H1 (cell line): ENCODE results near the gene HS2ST1. TPM values are rescaled to one million over a fixed set of nuclear protein-coding genes. Genes with fewer than 3 reads are reported as not detected.
"Not testable (repeated sequence)": the region's sequence is repeated elsewhere in the genome, so short reads cannot be mapped to it uniquely, and the experiment has no call there.

Experiments
- CTCF ChIA-PET: fragments of 300-600 bp; sonication (Branson Sonifier 250); formaldehyde crosslinking; loops from one replicate; lab custom pipeline; 2021; ENCODE audit not compliant: partially characterized antibody; lab: Charles Lee
- POLR2A ChIA-PET: fragments of 300-600 bp; sonication (Branson Sonifier 250); formaldehyde crosslinking; loops from one replicate; lab custom pipeline; 2021; ENCODE audit warnings: inconsistent platforms; ENCODE audit not compliant: partially characterized antibody; lab: Charles Lee
- DNase-seq, 2 experiments: peaks; one replicate each; pipeline versions ENCODE4 v3.0.0 to v3.0.0-alpha.2; 2010 to 2022; ENCODE audit warnings: low spot score in 2 of 2, low read depth in 1 of 2, mixed read lengths in 1 of 2
- FAIRE-seq: peaks from 2 replicates; lab custom pipeline; 2011; peaks lifted over from hg19 to GRCh38; lab: Jason Lieb, UNC
- H2AFZ ChIP-seq: 2 replicates; pipeline ENCODE4 v1.8.1; 2012; ENCODE audit warnings: low read length, inconsistent platforms
- H2AK5ac ChIP-seq: 2 replicates; pipeline ENCODE4 v1.6.1; 2013; ENCODE audit warnings: low read depth, low read length
- H2BK120ac ChIP-seq: replicated peaks from 2 replicates; pipeline ENCODE3; 2013; ENCODE audit warnings: low read depth, low read length, inconsistent platforms
- H2BK12ac ChIP-seq: 2 replicates; pipeline ENCODE4 v1.6.1; 2013; ENCODE audit warnings: low read depth, low read length
- H2BK15ac ChIP-seq: 2 replicates; pipeline ENCODE4 v1.6.1; 2013; ENCODE audit warnings: low read length
- H2BK20ac ChIP-seq: 2 replicates; pipeline ENCODE4 v1.6.1; 2013; ENCODE audit warnings: low read length
- H2BK5ac ChIP-seq: 2 replicates; pipeline ENCODE4 v1.6.1; 2013; ENCODE audit warnings: low read depth, low read length
- H3K14ac ChIP-seq: 2 replicates; pipeline ENCODE4 v1.6.1; 2013; ENCODE audit warnings: inconsistent platforms; ENCODE audit not compliant: insufficient read length
- H3K18ac ChIP-seq: 2 replicates; pipeline ENCODE4 v1.6.1; 2013; ENCODE audit warnings: low read length; ENCODE audit errors: extremely low read depth
- H3K23ac ChIP-seq: 2 replicates; pipeline ENCODE4 v1.6.1; 2013; ENCODE audit warnings: inconsistent platforms; ENCODE audit not compliant: insufficient read length
- H3K23me2 ChIP-seq: 2 replicates; pipeline ENCODE4 v1.6.1; 2013; ENCODE audit warnings: low read depth, low read length
- H3K27ac ChIP-seq: 2 replicates; pipeline ENCODE4 v1.6.1; 2011; ENCODE audit warnings: low read depth, low read length, inconsistent platforms
- H3K27me3 ChIP-seq, 4 experiments: replicated peaks in 1 of 4; 1 replicate in 1 of 4; 2 replicates in 3 of 4; pipeline versions ENCODE4 v1.6.1 to v1.8.1; 2011 to 2013; ENCODE audit warnings: low read length in 3 of 4, mild to moderate bottlenecking in 3 of 4, inconsistent platforms in 2 of 4, mixed read lengths in 2 of 4, moderate library complexity in 1 of 4; ENCODE audit not compliant: control insufficient read depth in 3 of 4, insufficient read depth in 3 of 4; ENCODE audit errors: extremely low read depth in 1 of 4
- H3K36me3 ChIP-seq, 4 experiments: 2 replicates each; pipeline versions ENCODE4 v1.6.1 to v1.8.1; 2011 to 2013; ENCODE audit warnings: mild to moderate bottlenecking in 4 of 4, low read length in 3 of 4, moderate library complexity in 2 of 4, control low read depth in 1 of 4, inconsistent platforms in 1 of 4; ENCODE audit not compliant: insufficient read depth in 4 of 4, control insufficient read depth in 2 of 4
- H3K4ac ChIP-seq: replicated peaks from 2 replicates; pipeline ENCODE3; 2013; ENCODE audit warnings: low read length, low read depth, mixed read lengths, inconsistent platforms; ENCODE audit not compliant: insufficient read length
- H3K4me1 ChIP-seq, 4 experiments: replicated peaks in 1 of 4; 1 replicate in 1 of 4; 2 replicates in 3 of 4; pipeline versions ENCODE4 v1.6.1 to v1.8.1; 2011 to 2013; ENCODE audit warnings: low read length in 3 of 4, inconsistent platforms in 2 of 4, mixed read lengths in 1 of 4; ENCODE audit not compliant: insufficient read depth in 4 of 4, control insufficient read depth in 3 of 4
- H3K4me2 ChIP-seq, 2 experiments: 2 replicates each; pipeline versions ENCODE4 v1.6.1 to v1.8.1; 2011 to 2013; ENCODE audit warnings: low read depth in 2 of 2, low read length in 2 of 2, control low read depth in 1 of 2, inconsistent platforms in 1 of 2, mild to moderate bottlenecking in 1 of 2; ENCODE audit not compliant: insufficient read depth in 1 of 2
- H3K4me3 ChIP-seq, 4 experiments: fragments of 200-600, 300-600 bp in 1 of 4; sonication (generic), shearing (Covaris generic), sonication (Bioruptor Twin) in 1 of 4; 2 replicates each; pipeline versions ENCODE4 v1.5.1 to v1.8.1; 2011 to 2016; ENCODE audit warnings: low read length in 4 of 4, low read depth in 3 of 4, control low read depth in 2 of 4, inconsistent platforms in 2 of 4, mild to moderate bottlenecking in 2 of 4, mixed read lengths in 1 of 4, moderate library complexity in 1 of 4; ENCODE audit not compliant: insufficient read depth in 2 of 4; ENCODE audit errors: extremely low read depth in 1 of 4
- H3K56ac ChIP-seq: replicated peaks from 2 replicates; pipeline ENCODE3; 2013; ENCODE audit warnings: low read depth, mild to moderate bottlenecking, mixed read lengths, low read length, inconsistent platforms; ENCODE audit not compliant: insufficient read length
- H3K79me1 ChIP-seq: 2 replicates; pipeline ENCODE4 v1.6.1; 2013; ENCODE audit warnings: low read depth, low read length, control low read depth
- H3K79me2 ChIP-seq, 2 experiments: 2 replicates each; pipeline versions ENCODE4 v1.6.1 to v1.8.1; 2012 to 2013; ENCODE audit warnings: low read length in 2 of 2, mild to moderate bottlenecking in 2 of 2, inconsistent platforms in 1 of 2; ENCODE audit not compliant: insufficient read depth in 2 of 2, control insufficient read depth in 1 of 2
- H3K9ac ChIP-seq, 4 experiments: replicated peaks in 1 of 4; 1 replicate in 1 of 4; 2 replicates in 3 of 4; pipeline versions ENCODE4 v1.6.1 to v1.8.1; 2011 to 2013; ENCODE audit warnings: low read depth in 3 of 4, low read length in 3 of 4, control low read depth in 2 of 4, mild to moderate bottlenecking in 2 of 4, moderate library complexity in 2 of 4, inconsistent platforms in 1 of 4; ENCODE audit errors: extremely low read depth in 1 of 4
- H3K9me3 ChIP-seq, 2 experiments: 2 replicates each; pipeline versions ENCODE4 v1.6.1 to v1.8.1; 2012 to 2013; ENCODE audit warnings: mild to moderate bottlenecking in 2 of 2, moderate library complexity in 2 of 2, control low read depth in 1 of 2, inconsistent platforms in 1 of 2, low read depth in 1 of 2, low read length in 1 of 2, mixed read lengths in 1 of 2; ENCODE audit not compliant: insufficient read depth in 2 of 2
- H4K20me1 ChIP-seq, 2 experiments: replicated peaks in 1 of 2; 2 replicates each; pipeline versions ENCODE3 to v1.8.1; 2011 to 2013; ENCODE audit warnings: inconsistent platforms in 2 of 2, low read length in 2 of 2, mild to moderate bottlenecking in 1 of 2; ENCODE audit not compliant: insufficient read depth in 2 of 2, control insufficient read depth in 1 of 2
- H4K5ac ChIP-seq: 2 replicates; pipeline ENCODE4 v1.6.1; 2013; ENCODE audit warnings: low read length, low read depth, mixed read lengths, inconsistent platforms; ENCODE audit not compliant: insufficient read length
- H4K8ac ChIP-seq: 2 replicates; pipeline ENCODE4 v1.8.0; 2013; ENCODE audit warnings: mild to moderate bottlenecking, moderate library complexity, low read length, inconsistent platforms; ENCODE audit not compliant: insufficient read depth; ENCODE audit errors: extremely low read depth
- H4K91ac ChIP-seq: replicated peaks from 2 replicates; pipeline ENCODE3; 2013; ENCODE audit warnings: low read length, mixed read lengths, inconsistent platforms; ENCODE audit not compliant: insufficient read length
- CBX8 ChIP-seq: fragments of 300-800, 300-1000 bp; sonication (generic); IDR thresholded peaks from 2 replicates; pipeline ENCODE4 v1.7.1; 2016; ENCODE audit warnings: low read depth, low read length, borderline replicate concordance
- WGBS, 2 experiments: shearing (Covaris generic) in 1 of 2; methylation state at CpG; one replicate each; pipeline versions ENCODE4 v1.1.6 to v1.1.7; 2013 to 2015; ENCODE audit warnings: low lambda C conversion rate in 2 of 2, mixed read lengths in 2 of 2, inconsistent platforms in 1 of 2, low coverage in 1 of 2, missing lambda C conversion rate in 1 of 2; ENCODE audit not compliant: insufficient replicate concordance in 2 of 2, insufficient coverage in 1 of 2, insufficient read length in 1 of 2; ENCODE audit errors: extremely low coverage in 1 of 2, missing lambda C conversion rate in 1 of 2; 5-methylcytosine and 5-hydroxymethylcytosine counted together
- polyA plus RNA-seq, 7 experiments: library from polyadenylated mRNA; depleted of rRNA in 3 of 7; stranded (reverse) in 5 of 7; unstranded in 2 of 7; fragments of >200 nt in 5 of 7; fragments of 200-250 nt in 2 of 7; gene quantifications; 1 replicate in 5 of 7; 2 replicates in 1 of 7; 4 replicates in 1 of 7; pipeline versions ENCODE4 v1.2.1 to v1.2.3, GENCODE V29; 2011 to 2013; ENCODE audit warnings: missing spikeins in 2 of 7, mixed read lengths in 2 of 7
- total RNA-seq: library from RNA; stranded (reverse); fragmentation: NEBNext Ultra II Directional; extraction: Animal tissue kit (Norgen Biotek cat#: 25700); gene quantifications from 2 replicates; pipeline ENCODE4 v1.2.1, GENCODE V29; 2021

HS2ST1 gene
- total and polyA plus RNA-seq, 2 of the 8 experiments (the other 6 are each of a cell fraction or from before 2014, with no cell fraction given), result 5.2 to 28.3 TPM

- H3K18ac ChIP-seq, result no peak overlapping the region
- no peak overlapping the region for H3K56ac ChIP-seq
- H2BK20ac ChIP-seq, result no peak overlapping the region
- no peaks in the 10 kb centered on the region; a peak in 1 of 4 replicates for H3K79me2 ChIP-seq
- peaks cover 0 to 3% (median 0%) of the 10 kb centered on the region in 4 experiments; a peak in 2 of 8 replicates for H3K36me3 ChIP-seq
- no peak overlapping the region for H2BK12ac ChIP-seq
- H2BK120ac ChIP-seq, result no peak overlapping the region
- ChIA-PET CTCF (interaction anchor here (1.3 to 1.5 kb wide), 3 partner anchors 28 to 192 kb away, joined by 3 read pairs; no protein-coding TSS in a partner anchor), POLR2A (no interaction called here)
- H3K9ac ChIP-seq, result no peak overlapping the region
- no peak overlapping the region for H3K23ac ChIP-seq
- H4K20me1 ChIP-seq, result no peaks in the 10 kb centered on the region
- H2AFZ ChIP-seq, result no peak overlapping the region
- H3K4me1 ChIP-seq, result peaks cover 0 to 5% (median 0%) of the 10 kb centered on the region in 4 experiments; a peak in 1 of 7 replicates
- no peak overlapping the region for H2BK15ac ChIP-seq
- no peaks in the 10 kb centered on the region for H3K27me3 ChIP-seq
- no peak overlapping the region for H3K4me3 ChIP-seq
- H3K27ac ChIP-seq, result no peak overlapping the region
- no peak overlapping the region for H3K14ac ChIP-seq
- no peak overlapping the region for H2BK5ac ChIP-seq
- H4K91ac ChIP-seq, result no peak overlapping the region
- no peaks in the 10 kb centered on the region for H3K9me3 ChIP-seq
- FAIRE-seq (no peak), DNase-seq (no peak)
- H3K23me2 ChIP-seq, result no peaks in the 10 kb centered on the region
- H3K79me1 ChIP-seq, result no peaks in the 10 kb centered on the region
- H4K5ac ChIP-seq, result no peak overlapping the region
- no peak overlapping the region for H3K4ac ChIP-seq
- H4K8ac ChIP-seq, result no peak overlapping the region
- no peak for TF ChIP-seq CBX8
- no peak overlapping the region for H3K4me2 ChIP-seq
- H2AK5ac ChIP-seq, result no peak overlapping the region
Observed at GRCh38 chr1:86866665-86867064, 47.8 kb upstream of the HS2ST1 start.

- H3K4me2 ChIP-seq, H3K23me2 ChIP-seq, H3K14ac ChIP-seq, H3K4me3 ChIP-seq, H3K27me3 ChIP-seq, H4K5ac ChIP-seq, H4K20me1 ChIP-seq, H3K4ac ChIP-seq, H3K4me1 ChIP-seq, H3K18ac ChIP-seq, H2BK120ac ChIP-seq, H3K79me2 ChIP-seq, H3K27ac ChIP-seq, FAIRE-seq, H2BK15ac ChIP-seq, H3K56ac ChIP-seq, H4K8ac ChIP-seq, DNase-seq, H3K9me3 ChIP-seq, H2BK12ac ChIP-seq, H2BK5ac ChIP-seq, H2AK5ac ChIP-seq, POLR2A ChIA-PET, H3K36me3 ChIP-seq, H2BK20ac ChIP-seq, H3K9ac ChIP-seq, H3K23ac ChIP-seq, H3K79me1 ChIP-seq, H2AFZ ChIP-seq, H4K91ac ChIP-seq: not testable (repeated sequence)
- CTCF ChIA-PET, result interaction anchor here (1.3 kb wide), 1 partner anchor 27 kb away, joined by 3 read pairs; no protein-coding TSS in a partner anchor
- WGBS, 2 experiments, result 89% methylated on average over 4 of the region's 4 CpGs; no CpG with 5 or more reads in 1 of the 2 experiments
Observed at GRCh38 chr1:86867278-86867677, 47.2 kb upstream of the HS2ST1 start.
